Sigmoid colon (tissue), 7 donors: ENCODE results near the gene NAT9. TPM values are rescaled to one million over a fixed set of nuclear protein-coding genes. Genes with fewer than 3 reads are reported as not detected.

Experiments
- DNase-seq: peaks from one replicate; pipeline ENCODE4 v3.0.0-alpha.2; 2019
- H3K27ac ChIP-seq, 4 donors: fragments of 200-600 bp; sonication (generic); one replicate each; pipeline ENCODE4 v1.5.1; 2016 to 2019; ENCODE audit warnings: mild to moderate bottlenecking in 1 of 4
- H3K27me3 ChIP-seq, 3 donors: fragments of 200-600 bp; sonication (generic); one replicate each; pipeline ENCODE4 v1.5.1; 2019; ENCODE audit warnings: mild to moderate bottlenecking in 1 of 3
- H3K36me3 ChIP-seq, 4 donors: fragments of 200-600 bp; sonication (generic); one replicate each; pipeline ENCODE4 v1.5.1; 2016 to 2019
- H3K4me1 ChIP-seq, 4 donors: fragments of 200-600 bp; sonication (generic); one replicate each; pipeline ENCODE4 v1.5.1; 2017 to 2019
- H3K4me3 ChIP-seq, 4 donors: fragments of 200-600 bp; sonication (generic); one replicate each; pipeline ENCODE4 v1.5.1; 2017 to 2019; ENCODE audit warnings: mild to moderate bottlenecking in 2 of 4, moderate library complexity in 1 of 4
- H3K9me3 ChIP-seq, 4 donors: fragments of 200-600 bp in 3 of 4; sonication (generic) in 3 of 4; one replicate each; pipeline versions ENCODE4 v1.5.1 to v1.6.1; 2013 to 2019
- EP300 ChIP-seq, 4 donors: sonication (generic); formaldehyde crosslinking; IDR thresholded peaks; one replicate each; pipeline ENCODE4 v1.6.1; 2017; ENCODE audit warnings: antibody characterized with exemption in 4 of 4
- POLR2A ChIP-seq, 2 donors: fragments of 450-650 bp; IDR thresholded peaks; one replicate each; pipeline ENCODE4 v1.6.1; 2016; ENCODE audit warnings: antibody characterized with exemption in 2 of 2, mild to moderate bottlenecking in 2 of 2, moderate library complexity in 2 of 2
- POLR2AphosphoS5 ChIP-seq, 4 donors: sonication (generic); formaldehyde crosslinking; IDR thresholded peaks; one replicate each; pipeline ENCODE4 v1.6.1; 2017; ENCODE audit warnings: antibody characterized with exemption in 4 of 4
- WGBS, 2 donors: extraction: QIAGEN DNeasy Blood & Tissue Kit; methylation state at CpG; one replicate each; pipeline ENCODE4 v1.1.7; 2013; 5-methylcytosine and 5-hydroxymethylcytosine counted together
- intact Hi-C: fragments of 100-400 bp; cut with DNase I; formaldehyde crosslinking; loops from one replicate; pipeline ENCODE4 v1.15.1; 2023
- polyA plus RNA-seq, 3 donors: library from polyadenylated mRNA; stranded (reverse); fragments of 200-250 nt; gene quantifications; one replicate each; pipeline ENCODE4 v1.2.3, GENCODE V29; 2013
- total RNA-seq, 4 donors: library from RNA; depleted of rRNA; stranded (reverse); fragments of >200 nt; gene quantifications; one replicate each; pipeline ENCODE4 v1.1.0, GENCODE V29; 2016
- TF ChIP-seq, protein P1 (sequence below), 4 experiments: fragments of 450-650 bp in 3 of 4; fragments of 200-600 bp in 1 of 4; IDR thresholded peaks; one replicate each; pipeline ENCODE4 v1.5.1; 2016 to 2019; ENCODE audit warnings: antibody characterized with exemption in 4 of 4, mild to moderate bottlenecking in 3 of 4, moderate library complexity in 2 of 4
- donor health status: healthy with polysubstance abuse.
- donor health status: Bipolar disorder and iron deficiency.
- donor health status: healthy.

Gene NAT9
- total and polyA plus RNA-seq, 7 donors, result 11.3 to 36.4 (median 16.1) TPM

DNA sequence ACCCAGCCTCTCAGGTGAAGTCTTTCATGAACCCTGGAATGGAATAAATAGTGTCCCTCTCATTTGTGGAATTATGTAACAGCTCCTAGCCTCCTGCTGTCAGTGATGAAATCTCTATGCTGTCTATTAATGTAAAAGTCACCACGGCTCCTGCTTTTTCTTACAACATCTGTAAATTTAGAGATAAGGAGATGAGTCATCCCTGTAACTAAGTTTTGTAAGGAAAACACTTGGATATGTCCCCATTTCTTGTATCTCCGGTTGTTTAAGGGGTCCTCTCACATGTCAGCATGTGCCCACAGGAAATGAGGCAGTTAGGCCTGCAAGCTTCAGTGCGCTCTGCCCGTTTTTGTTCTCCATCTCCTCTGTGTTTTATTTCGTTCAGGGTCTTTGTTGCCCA is 2.8 kb upstream of the NAT9 start:
- H3K36me3 ChIP-seq, result peaks cover 0 to 20% (median 0%) of the 10 kb centered on the region in 4 donors
- TF ChIP-seq POLR2A (IDR thresholded peaks at IDR 0.05) (no peak), EP300 (IDR thresholded peaks at IDR 0.05) (no peak), POLR2AphosphoS5 (IDR thresholded peaks at IDR 0.05) (no peak)
- TF ChIP-seq, protein P1, sequence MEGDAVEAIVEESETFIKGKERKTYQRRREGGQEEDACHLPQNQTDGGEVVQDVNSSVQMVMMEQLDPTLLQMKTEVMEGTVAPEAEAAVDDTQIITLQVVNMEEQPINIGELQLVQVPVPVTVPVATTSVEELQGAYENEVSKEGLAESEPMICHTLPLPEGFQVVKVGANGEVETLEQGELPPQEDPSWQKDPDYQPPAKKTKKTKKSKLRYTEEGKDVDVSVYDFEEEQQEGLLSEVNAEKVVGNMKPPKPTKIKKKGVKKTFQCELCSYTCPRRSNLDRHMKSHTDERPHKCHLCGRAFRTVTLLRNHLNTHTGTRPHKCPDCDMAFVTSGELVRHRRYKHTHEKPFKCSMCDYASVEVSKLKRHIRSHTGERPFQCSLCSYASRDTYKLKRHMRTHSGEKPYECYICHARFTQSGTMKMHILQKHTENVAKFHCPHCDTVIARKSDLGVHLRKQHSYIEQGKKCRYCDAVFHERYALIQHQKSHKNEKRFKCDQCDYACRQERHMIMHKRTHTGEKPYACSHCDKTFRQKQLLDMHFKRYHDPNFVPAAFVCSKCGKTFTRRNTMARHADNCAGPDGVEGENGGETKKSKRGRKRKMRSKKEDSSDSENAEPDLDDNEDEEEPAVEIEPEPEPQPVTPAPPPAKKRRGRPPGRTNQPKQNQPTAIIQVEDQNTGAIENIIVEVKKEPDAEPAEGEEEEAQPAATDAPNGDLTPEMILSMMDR (IDR thresholded peaks at IDR 0.05), result no peak
- H3K27me3 ChIP-seq, result no peaks in the 10 kb centered on the region
- DNase-seq, result no peak
- H3K4me1 ChIP-seq, result peaks cover 0 to 33% (median 21%) of the 10 kb centered on the region in 4 donors
- WGBS, 2 donors, result 67 to 73% methylated on average over 5 of the region's 5 CpGs
- H3K9me3 ChIP-seq, result no peaks in the 10 kb centered on the region
- no peak overlapping the region for H3K4me3 ChIP-seq
- peak overlapping the region in 1 of 4 donors; percentile 10 for H3K27ac ChIP-seq
- intact Hi-C loops, result loop anchor here (5.0 kb wide), 1 partner anchor 93 kb away; the partner anchor contains the start of gene FDXR

DNA sequence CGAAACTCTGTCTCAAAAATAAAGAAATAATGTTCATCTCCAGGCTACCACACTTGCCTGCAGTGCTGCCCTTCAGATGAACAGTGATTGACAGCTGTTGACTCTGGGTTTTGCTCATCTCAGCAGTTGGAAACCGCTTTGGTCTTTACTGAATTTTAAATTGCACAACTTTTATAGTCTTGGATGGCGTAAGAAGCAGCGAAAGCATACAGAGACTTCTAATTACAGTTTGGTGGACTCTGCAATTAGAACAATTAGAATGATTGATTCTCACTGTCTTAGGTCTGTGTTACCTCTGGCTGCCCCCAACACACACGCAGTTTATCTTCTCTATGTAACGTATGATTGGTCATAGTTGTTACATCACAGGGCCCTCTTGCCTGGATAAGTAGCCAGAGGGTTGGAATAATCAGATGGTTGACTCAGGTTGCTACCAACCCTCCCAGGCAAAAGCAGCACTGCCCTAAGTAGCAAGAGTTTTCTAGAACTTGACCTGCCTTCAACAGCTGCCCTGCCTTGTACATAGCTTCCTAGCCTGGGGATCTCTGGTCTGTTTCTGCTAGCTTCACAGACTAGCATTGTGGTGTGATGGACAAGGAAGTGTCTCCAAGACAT is 1.9 kb upstream of the NAT9 start:
- H3K4me1 ChIP-seq, result peaks cover 0 to 33% (median 21%) of the 10 kb centered on the region in 4 donors
- H3K27me3 ChIP-seq, result no peaks in the 10 kb centered on the region
- no peak overlapping the region for H3K27ac ChIP-seq
- TF ChIP-seq, protein P1 (IDR thresholded peaks at IDR 0.05), result no peak
- no peak for TF ChIP-seq POLR2AphosphoS5 (IDR thresholded peaks at IDR 0.05)
- no peak for TF ChIP-seq EP300 (IDR thresholded peaks at IDR 0.05)
- TF ChIP-seq POLR2A (IDR thresholded peaks at IDR 0.05), result no peak
- DNase-seq, result no peak
- 86 to 91% methylated on average over 6 of the region's 6 CpGs for WGBS, 2 donors
- peaks cover 5 to 29% (median 7%) of the 10 kb centered on the region in 4 donors for H3K36me3 ChIP-seq
- no peak overlapping the region for H3K4me3 ChIP-seq
- no peaks in the 10 kb centered on the region for H3K9me3 ChIP-seq
- intact Hi-C loops, result loop anchor here (5.0 kb wide), 1 partner anchor 94 kb away; the partner anchor contains the start of gene FDXR

DNA sequence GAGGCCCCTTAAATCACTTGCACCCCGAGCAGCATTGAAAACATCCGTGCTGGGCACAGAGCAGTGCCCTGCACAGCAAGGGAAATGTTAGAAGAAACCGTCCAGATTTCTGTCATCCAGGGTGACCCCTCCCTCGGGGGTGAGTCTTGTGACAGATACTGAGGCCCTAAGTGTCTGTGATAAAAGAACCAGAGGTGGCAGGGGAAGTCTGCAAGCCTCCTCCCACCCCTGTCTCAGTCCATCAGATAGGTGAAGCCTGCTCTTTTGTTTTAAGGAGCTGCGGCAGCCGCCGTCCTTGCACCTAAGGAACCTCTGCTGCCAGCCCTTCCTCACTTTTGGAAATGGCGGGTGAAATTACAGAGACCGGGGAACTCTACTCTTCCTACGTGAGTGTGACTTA is 845 bp upstream of the NAT9 start:
- H3K9me3 ChIP-seq, result no peaks in the 10 kb centered on the region
- TF ChIP-seq EP300 (IDR thresholded peaks at IDR 0.05), result no peak
- no peak for TF ChIP-seq POLR2A (IDR thresholded peaks at IDR 0.05)
- TF ChIP-seq, protein P1 (IDR thresholded peaks at IDR 0.05), result no peak
- no peak for TF ChIP-seq POLR2AphosphoS5 (IDR thresholded peaks at IDR 0.05)
- H3K36me3 ChIP-seq, result peaks cover 12 to 29% (median 15%) of the 10 kb centered on the region in 4 donors
- 40 to 43% methylated on average over 10 of the region's 10 CpGs for WGBS, 2 donors
- peaks cover 0 to 33% (median 21%) of the 10 kb centered on the region in 4 donors for H3K4me1 ChIP-seq
- intact Hi-C loops, result loop anchor here (1.0 to 5.0 kb wide), 2 partner anchors 29 to 95 kb away; partner anchors contain the start of genes FDXR and NHERF1
- no peak for DNase-seq
- H3K27ac ChIP-seq, result peak overlapping the region in 2 of 4 donors; percentile 66 to 78
- peak overlapping the region; percentile 47 to 90 (median 77) for H3K4me3 ChIP-seq
- no peaks in the 10 kb centered on the region for H3K27me3 ChIP-seq

DNA sequence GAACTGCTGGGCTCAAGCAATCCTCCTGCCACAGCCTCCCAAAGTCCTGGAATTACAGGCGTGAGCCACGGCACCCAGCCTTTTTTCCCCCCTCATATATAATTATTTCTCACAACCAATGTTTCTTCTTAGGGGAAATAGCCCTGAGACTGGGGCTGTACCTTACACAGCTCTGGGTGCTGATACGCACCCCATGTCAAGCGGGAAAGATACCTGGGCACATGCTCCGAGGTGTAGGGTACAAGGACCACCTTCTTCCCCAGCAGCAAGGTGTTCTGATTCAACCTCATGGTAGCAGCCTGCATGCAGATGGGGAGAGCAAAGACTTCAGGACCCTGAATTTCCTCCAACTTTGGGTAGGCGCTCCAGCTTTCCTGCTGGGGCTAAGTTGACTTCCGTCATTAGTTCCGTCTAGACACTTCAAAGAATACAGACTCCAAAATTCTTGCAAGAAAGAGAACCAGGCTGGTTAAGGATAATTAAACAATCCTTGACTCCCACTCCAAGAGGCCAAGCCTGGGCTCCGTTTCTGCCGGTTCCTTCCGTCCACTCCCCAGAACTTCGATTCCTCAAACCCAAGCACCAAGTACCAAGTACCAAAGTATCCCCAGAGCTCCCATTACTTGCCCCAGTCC is 619 bp downstream of the NAT9 start:
- Histone ChIP-seq H3K27me3 (no peaks in the 10 kb centered on the region), H3K9me3 (no peaks in the 10 kb centered on the region), H3K4me1 (peaks cover 0 to 33% (median 21%) of the 10 kb centered on the region in 4 donors), H3K4me3 (peak overlapping the region; percentile 47 to 90 (median 77)), H3K27ac (peak overlapping the region; percentile 66 to 80 (median 74)), H3K36me3 (peaks cover 12 to 38% (median 29%) of the 10 kb centered on the region in 4 donors)
- intact Hi-C loops, result loop anchor here (1.0 to 5.0 kb wide), 2 partner anchors 27 to 97 kb away; partner anchors contain the start of genes FDXR and NHERF1
- 37 to 38% methylated on average over 12 of the region's 12 CpGs for WGBS, 2 donors
- TF ChIP-seq, protein P1 (IDR thresholded peaks at IDR 0.05), result no peak
- TF ChIP-seq EP300 (IDR thresholded peaks at IDR 0.05) (no peak), POLR2A (IDR thresholded peaks at IDR 0.05) (no peak), POLR2AphosphoS5 (IDR thresholded peaks at IDR 0.05) (no peak)
- no peak for DNase-seq
